Stimulated activated naive B cell treated with anti-CD40 and anti-IgM and Interleukin-4, amounts not matched to agents 10 μg/mL and 1 μg/mL and 100 μg/mL, for 72 hours (primary cell): ENCODE measurements around the gene RBP3.
A peak's percentile ranks its signal among the peaks of the same experiment; 100 is the strongest.

Experiments used
- ATAC-seq, 2 donors: fragments of 150-1000 bp; cut with Tn5 transposase; replicated peaks; 2 replicates each; pipeline ENCODE4 v1.10.0; 2021; ENCODE audit warnings: moderate library complexity in 1 of 2
- DNase-seq: peaks from one replicate; pipeline ENCODE4 v3.0.0; 2021
- H3K27ac Mint-ChIP-seq: one replicate; pipeline ENCODE4 v1.8.0; 2022; ENCODE audit warnings: mild to moderate bottlenecking, mixed read lengths
- H3K27me3 Mint-ChIP-seq, 2 donors: one replicate each; pipeline ENCODE4 v1.8.0; 2022; ENCODE audit warnings: mixed read lengths in 2 of 2
- H3K36me3 Mint-ChIP-seq, 2 donors: one replicate each; pipeline ENCODE4 v1.8.0; 2022; ENCODE audit warnings: mixed read lengths in 2 of 2, mild to moderate bottlenecking in 1 of 2
- H3K4me1 Mint-ChIP-seq, 2 donors: one replicate each; pipeline ENCODE4 v1.8.0; 2022; ENCODE audit warnings: mixed read lengths in 2 of 2, mild to moderate bottlenecking in 1 of 2
- H3K4me3 Mint-ChIP-seq, 2 donors: one replicate each; pipeline ENCODE4 v1.8.0; 2022; ENCODE audit warnings: mild to moderate bottlenecking in 2 of 2, mixed read lengths in 2 of 2, moderate library complexity in 1 of 2
- H3K9me3 Mint-ChIP-seq, 2 donors: one replicate each; pipeline ENCODE4 v1.8.0; 2022; ENCODE audit warnings: mixed read lengths in 2 of 2, mild to moderate bottlenecking in 1 of 2

RBP3 gene

GRCh38 chr10:47350671-47351640 lies 2.8 kb downstream of the RBP3 start:
- Mint-ChIP-seq H3K4me1 (no peaks in the 10 kb centered on the region), H3K27ac (no peak overlapping the region), H3K27me3 (peaks cover 0 to 3% of the 10 kb centered on the region in 2 donors), H3K4me3 (no peak overlapping the region), H3K36me3 (no peaks in the 10 kb centered on the region), H3K9me3 (no peaks in the 10 kb centered on the region)
- DNase-seq (no peak), ATAC-seq (no peak)

GRCh38 chr10:47351899-47352815 lies 4.0 kb downstream of the RBP3 start:
- DNase-seq (no peak), ATAC-seq (no peak)
- no peak overlapping the region for H3K4me3 Mint-ChIP-seq
- H3K36me3 Mint-ChIP-seq, result no peaks in the 10 kb centered on the region
- H3K27me3 Mint-ChIP-seq, result peaks cover 0 to 3% of the 10 kb centered on the region in 2 donors
- H3K27ac Mint-ChIP-seq, result no peak overlapping the region
- H3K9me3 Mint-ChIP-seq, result no peaks in the 10 kb centered on the region
- no peaks in the 10 kb centered on the region for H3K4me1 Mint-ChIP-seq

- Mint-ChIP-seq H3K4me1 (no peaks in the 10 kb centered on the region), H3K27me3 (peaks cover 0 to 3% of the 10 kb centered on the region in 2 donors), H3K36me3 (no peaks in the 10 kb centered on the region), H3K4me3 (no peak overlapping the region), H3K9me3 (no peaks in the 10 kb centered on the region), H3K27ac (no peak overlapping the region)
- DNase-seq (no peak), ATAC-seq (no peak)
Observed at GRCh38 chr10:47353351-47353750, 5.2 kb downstream of the RBP3 start.

GRCh38 chr10:47354165-47354564 lies 6.0 kb downstream of the RBP3 start:
- ATAC-seq (no peak), DNase-seq (no peak)
- Mint-ChIP-seq H3K36me3 (no peaks in the 10 kb centered on the region), H3K4me3 (no peak overlapping the region), H3K27me3 (peaks cover 0 to 4% of the 10 kb centered on the region in 2 donors), H3K4me1 (no peaks in the 10 kb centered on the region), H3K9me3 (no peaks in the 10 kb centered on the region), H3K27ac (no peak overlapping the region)

- Mint-ChIP-seq H3K36me3 (no peaks in the 10 kb centered on the region), H3K9me3 (no peaks in the 10 kb centered on the region), H3K27ac (no peak overlapping the region), H3K4me1 (no peaks in the 10 kb centered on the region), H3K4me3 (no peak overlapping the region), H3K27me3 (peaks cover 0 to 7% of the 10 kb centered on the region in 2 donors)
- ATAC-seq, result no peak
- DNase-seq, result no peak
Observed at GRCh38 chr10:47354900-47355299, 6.7 kb downstream of the RBP3 start.

GRCh38 chr10:47356708-47357107 lies 8.5 kb downstream of the RBP3 start:
- Mint-ChIP-seq H3K4me1 (no peaks in the 10 kb centered on the region), H3K4me3 (no peak overlapping the region), H3K9me3 (no peaks in the 10 kb centered on the region), H3K36me3 (no peaks in the 10 kb centered on the region), H3K27ac (no peak overlapping the region), H3K27me3 (peaks cover 0 to 7% of the 10 kb centered on the region in 2 donors)
- ATAC-seq, result no peak
- no peak for DNase-seq

GRCh38 chr10:47357131-47357582 lies 9.0 kb downstream of the RBP3 start:
- no peaks in the 10 kb centered on the region for H3K9me3 Mint-ChIP-seq
- H3K27ac Mint-ChIP-seq, result no peak overlapping the region
- ATAC-seq (no peak), DNase-seq (no peak)
- no peaks in the 10 kb centered on the region for H3K36me3 Mint-ChIP-seq
- H3K4me1 Mint-ChIP-seq, result no peaks in the 10 kb centered on the region
- no peak overlapping the region for H3K4me3 Mint-ChIP-seq
- H3K27me3 Mint-ChIP-seq, result peaks cover 0 to 7% of the 10 kb centered on the region in 2 donors

GRCh38 chr10:47357911-47358310 lies 9.7 kb downstream of the RBP3 start:
- H3K4me1 Mint-ChIP-seq, result no peaks in the 10 kb centered on the region
- no peaks in the 10 kb centered on the region for H3K36me3 Mint-ChIP-seq
- no peaks in the 10 kb centered on the region for H3K9me3 Mint-ChIP-seq

GRCh38 chr10:47358457-47358856 lies 10.3 kb downstream of the RBP3 start:
- DNase-seq (no peak), ATAC-seq (no peak)

More at GRCh38 chr10:47357911-47358310, 9.7 kb downstream of the RBP3 start:
- Mint-ChIP-seq H3K4me3 (no peak overlapping the region), H3K27ac (no peak overlapping the region), H3K27me3 (peaks cover 0 to 7% of the 10 kb centered on the region in 2 donors)
- DNase-seq (no peak), ATAC-seq (no peak)

GRCh38 chr10:47359101-47359500 lies 10.9 kb downstream of the RBP3 start:
- Mint-ChIP-seq H3K27ac (no peak overlapping the region), H3K4me3 (no peak overlapping the region), H3K27me3 (peaks cover 0 to 3% of the 10 kb centered on the region in 2 donors), H3K9me3 (no peaks in the 10 kb centered on the region), H3K4me1 (no peaks in the 10 kb centered on the region), H3K36me3 (no peaks in the 10 kb centered on the region)
- ATAC-seq (no peak), DNase-seq (no peak)

More at GRCh38 chr10:47358457-47358856, 10.3 kb downstream of the RBP3 start:
- Mint-ChIP-seq H3K27me3 (peaks cover 0 to 4% of the 10 kb centered on the region in 2 donors), H3K4me1 (no peaks in the 10 kb centered on the region), H3K27ac (no peak overlapping the region), H3K4me3 (no peak overlapping the region), H3K36me3 (no peaks in the 10 kb centered on the region), H3K9me3 (no peaks in the 10 kb centered on the region)

- H3K4me1 Mint-ChIP-seq, result no peaks in the 10 kb centered on the region
- DNase-seq (no peak), ATAC-seq (no peak)
- H3K4me3 Mint-ChIP-seq, result no peak overlapping the region
- H3K27me3 Mint-ChIP-seq, result peaks cover 0 to 3% of the 10 kb centered on the region in 2 donors
- H3K36me3 Mint-ChIP-seq, result no peaks in the 10 kb centered on the region
- H3K9me3 Mint-ChIP-seq, result no peaks in the 10 kb centered on the region
- no peak overlapping the region for H3K27ac Mint-ChIP-seq
Observed at GRCh38 chr10:47359626-47360418, 11.7 kb downstream of the RBP3 start.

GRCh38 chr10:47360419-47361040 lies 12.4 kb downstream of the RBP3 start:
- Mint-ChIP-seq H3K27ac (no peak overlapping the region), H3K27me3 (peaks cover 0 to 7% of the 10 kb centered on the region in 2 donors), H3K4me1 (no peaks in the 10 kb centered on the region), H3K36me3 (no peaks in the 10 kb centered on the region), H3K9me3 (no peaks in the 10 kb centered on the region), H3K4me3 (no peak overlapping the region)
- DNase-seq (no peak), ATAC-seq (no peak)

- no peak for DNase-seq
- no peak overlapping the region for H3K27ac Mint-ChIP-seq
- ATAC-seq, result peak; percentile 38 to 42
- no peaks in the 10 kb centered on the region for H3K9me3 Mint-ChIP-seq
- no peaks in the 10 kb centered on the region for H3K4me1 Mint-ChIP-seq
- no peak overlapping the region for H3K4me3 Mint-ChIP-seq
- peaks cover 0 to 7% of the 10 kb centered on the region in 2 donors for H3K27me3 Mint-ChIP-seq
- no peaks in the 10 kb centered on the region for H3K36me3 Mint-ChIP-seq
Observed at GRCh38 chr10:47361293-47361692, 13.1 kb downstream of the RBP3 start.
